ENCODE results near the gene ATG16L2. TPM values are rescaled to one million over a fixed set of nuclear protein-coding genes. Genes with fewer than 3 reads are reported as not detected.

ATG16L2 gene
- total RNA-seq, 1 experiment from 2014 or later: 17.3 TPM

GRCh38 chr11:72821920-72822799 lies 7.9 kb downstream of the ATG16L2 start:
- Histone ChIP-seq H3K27ac (ENCODE audit: insufficient read length, low read depth, low read length) (no peak overlapping the region), H3T11ph (ENCODE audit: low read length) (no peak overlapping the region), H2BK5ac (ENCODE audit: insufficient read length, low read length) (no peak overlapping the region), H3K9me3 (ENCODE audit: control insufficient read depth, low read depth, low read length) (no peaks in the 10 kb centered on the region), H3K14ac (ENCODE audit: insufficient read depth, low read length) (peak overlapping the region; percentile 4; the same call in 1 of the 2 replicates), H3K4ac (ENCODE audit: low read depth, low read length) (no peak overlapping the region), H3K79me1 (ENCODE audit: insufficient read depth, low read depth, low read length, poor library complexity, severe bottlenecking) (no peaks in the 10 kb centered on the region), H3K9ac (ENCODE audit: extremely low read depth, insufficient read length, low read length) (no peak overlapping the region), H4K5ac (ENCODE audit: insufficient read length, low read depth, low read length) (no peak overlapping the region), H2AFZ (ENCODE audit: low read length) (no peak overlapping the region), H3K23ac (ENCODE audit: insufficient read length, low read depth, low read length) (no peak overlapping the region), H4K20me1 (ENCODE audit: control insufficient read depth, insufficient read depth, insufficient read length) (no peaks in the 10 kb centered on the region), H3K23me2 (ENCODE audit: insufficient read length, low read depth, low read length, poor library complexity, severe bottlenecking) (peaks cover 13% of the 10 kb centered on the region), H2BK15ac (ENCODE audit: low read depth, low read length) (no peak overlapping the region), H3K27me3 (ENCODE audit: insufficient read depth, low read length) (no peaks in the 10 kb centered on the region; the same call in 1 of the 2 replicates), H4K8ac (replicated peaks; ENCODE audit: insufficient read length, low read depth, low read length) (no peak overlapping the region), H4K91ac (ENCODE audit: insufficient read length, low read depth, low read length) (no peak overlapping the region), H3K79me2 (ENCODE audit: insufficient read depth, low read length) (no peaks in the 10 kb centered on the region), H3K4me2 (ENCODE audit: insufficient read depth, insufficient read length, low read length) (peak overlapping the region; percentile 61), H3K56ac (ENCODE audit: insufficient read length, low read depth, low read length) (no peak overlapping the region), H2AK5ac (ENCODE audit: insufficient read length, low read length) (no peak overlapping the region), H3K18ac (ENCODE audit: insufficient read length, low read depth, low read length) (peak overlapping the region; percentile 23), H2BK120ac (ENCODE audit: low read depth, low read length, poor library complexity, severe bottlenecking) (no peak overlapping the region), H2BK12ac (ENCODE audit: insufficient read length, low read depth, low read length) (no peak overlapping the region), H3K4me1 (ENCODE audit: insufficient read depth, low read length) (peaks cover 2% of the 10 kb centered on the region; the same call in 1 of the 2 replicates), H2BK20ac (ENCODE audit: low read depth, low read length, poor library complexity, severe bottlenecking) (no peak overlapping the region)
- no CpG with 5 or more reads among the region's 82 CpGs for WGBS (ENCODE audit: extremely low coverage, insufficient read length, low lambda C conversion rate)
- Mint-ChIP-seq H3K36me3 (ENCODE audit: insufficient read depth in 1 of 3, low read depth in 3 of 3) (peaks cover 2 to 20% (median 18%) of the 10 kb centered on the region in 3 experiments; a peak in 6 of 7 replicates), H3K27me3 (ENCODE audit: low read depth) (peaks cover 23% of the 10 kb centered on the region), H3K4me3 (peak overlapping the region; percentile 62 to 65), H3K4me1 (peaks cover 12% of the 10 kb centered on the region in 2 experiments), H3K9me3 (no peaks in the 10 kb centered on the region; a peak in 2 of 5 replicates), H3K27ac (no peak overlapping the region)
- DNase-seq: peak; percentile 95
- peak; percentile 40; the same call in 1 of the 3 replicates for TF ChIP-seq CTCF (conservative IDR thresholded peaks at IDR 0.05)
